Endometrial microvascular endothelial cells (primary cell): ENCODE results near the gene ADRA1B. TPM values are rescaled to one million over a fixed set of nuclear protein-coding genes. Genes with fewer than 3 reads are reported as not detected.

Experiments used
- in situ Hi-C: cut with HindIII; loops from 2 replicates; pipeline ENCODE4 v1.10.0; 2017; ENCODE audit warnings: low sequenced_read_pairs, low pct_unique_long_range_greater_than_20kb; ENCODE audit errors: inconsistent ontology term
- total RNA-seq: library from RNA; depleted of rRNA; stranded (reverse); fragments of >200 nt; gene quantifications from one replicate; pipeline ENCODE4 v1.2.3, GENCODE V29; 2015; ENCODE audit errors: inconsistent ontology term

Gene ADRA1B
- total RNA-seq, 1 donor from 2014 or later: 2.0 TPM

GRCh38 chr5:159899067-159900049, 16.9 kb upstream of the ADRA1B start:
- in situ Hi-C loops: no loop called here

- in situ Hi-C loops: no loop called here
Observed at GRCh38 chr5:159901308-159901707, 15.0 kb upstream of the ADRA1B start.

- in situ Hi-C loops: no loop called here
Observed at GRCh38 chr5:159901772-159902171, 14.5 kb upstream of the ADRA1B start.

- in situ Hi-C loops: no loop called here
Observed at GRCh38 chr5:159902444-159903121, 13.7 kb upstream of the ADRA1B start.

GRCh38 chr5:159903131-159903530, 13.2 kb upstream of the ADRA1B start:
- in situ Hi-C loops: no loop called here

- in situ Hi-C loops: no loop called here
Observed at GRCh38 chr5:159904874-159905273, 11.4 kb upstream of the ADRA1B start.

- in situ Hi-C loops: no loop called here
Observed at GRCh38 chr5:159905496-159905895, 10.8 kb upstream of the ADRA1B start.

- in situ Hi-C loops: no loop called here
Observed at GRCh38 chr5:159906463-159906862, 9.8 kb upstream of the ADRA1B start.

GRCh38 chr5:159906943-159907342, 9.3 kb upstream of the ADRA1B start:
- in situ Hi-C loops: no loop called here

GRCh38 chr5:159907689-159908590, 8.3 kb upstream of the ADRA1B start:
- in situ Hi-C loops: no loop called here

GRCh38 chr5:159908591-159908940, 7.7 kb upstream of the ADRA1B start:
- in situ Hi-C loops: no loop called here

GRCh38 chr5:159909126-159909525, 7.2 kb upstream of the ADRA1B start:
- in situ Hi-C loops: no loop called here

- in situ Hi-C loops: no loop called here
Observed at GRCh38 chr5:159910207-159910842, 6.0 kb upstream of the ADRA1B start.

GRCh38 chr5:159910843-159911229, 5.4 kb upstream of the ADRA1B start:
- in situ Hi-C loops: no loop called here

- in situ Hi-C loops: no loop called here
Observed at GRCh38 chr5:159911349-159911748, 4.9 kb upstream of the ADRA1B start.

- in situ Hi-C loops: no loop called here
Observed at GRCh38 chr5:159912033-159912800, 4.1 kb upstream of the ADRA1B start.

GRCh38 chr5:159913048-159913447, 3.2 kb upstream of the ADRA1B start:
- in situ Hi-C loops: no loop called here

- in situ Hi-C loops: no loop called here
Observed at GRCh38 chr5:159913501-159913900, 2.8 kb upstream of the ADRA1B start.
